H1 (cell line): ENCODE measurements around the gene NFATC4. TPM values are rescaled to one million over a fixed set of nuclear protein-coding genes. Genes with fewer than 3 reads are reported as not detected.
A peak's percentile ranks its signal among the peaks of the same experiment; 100 is the strongest.

ENCODE experiments used
- CTCF ChIA-PET: fragments of 300-600 bp; sonication (Branson Sonifier 250); formaldehyde crosslinking; loops from one replicate; lab custom pipeline; 2021; ENCODE audit not compliant: partially characterized antibody; lab: Charles Lee
- POLR2A ChIA-PET: fragments of 300-600 bp; sonication (Branson Sonifier 250); formaldehyde crosslinking; loops from one replicate; lab custom pipeline; 2021; ENCODE audit warnings: inconsistent platforms; ENCODE audit not compliant: partially characterized antibody; lab: Charles Lee
- DNase-seq, 2 experiments: peaks; one replicate each; pipeline versions ENCODE4 v3.0.0 to v3.0.0-alpha.2; 2010 to 2022; ENCODE audit warnings: low spot score in 2 of 2, low read depth in 1 of 2, mixed read lengths in 1 of 2
- FAIRE-seq: peaks from 2 replicates; lab custom pipeline; 2011; peaks lifted over from hg19 to GRCh38; lab: Jason Lieb, UNC
- H2AFZ ChIP-seq: 2 replicates; pipeline ENCODE4 v1.8.1; 2012; ENCODE audit warnings: low read length, inconsistent platforms
- H2AK5ac ChIP-seq: 2 replicates; pipeline ENCODE4 v1.6.1; 2013; ENCODE audit warnings: low read depth, low read length
- H2BK120ac ChIP-seq: replicated peaks from 2 replicates; pipeline ENCODE3; 2013; ENCODE audit warnings: low read depth, low read length, inconsistent platforms
- H2BK12ac ChIP-seq: 2 replicates; pipeline ENCODE4 v1.6.1; 2013; ENCODE audit warnings: low read depth, low read length
- H2BK15ac ChIP-seq: 2 replicates; pipeline ENCODE4 v1.6.1; 2013; ENCODE audit warnings: low read length
- H2BK20ac ChIP-seq: 2 replicates; pipeline ENCODE4 v1.6.1; 2013; ENCODE audit warnings: low read length
- H2BK5ac ChIP-seq: 2 replicates; pipeline ENCODE4 v1.6.1; 2013; ENCODE audit warnings: low read depth, low read length
- H3K14ac ChIP-seq: 2 replicates; pipeline ENCODE4 v1.6.1; 2013; ENCODE audit warnings: inconsistent platforms; ENCODE audit not compliant: insufficient read length
- H3K18ac ChIP-seq: 2 replicates; pipeline ENCODE4 v1.6.1; 2013; ENCODE audit warnings: low read length; ENCODE audit errors: extremely low read depth
- H3K23ac ChIP-seq: 2 replicates; pipeline ENCODE4 v1.6.1; 2013; ENCODE audit warnings: inconsistent platforms; ENCODE audit not compliant: insufficient read length
- H3K23me2 ChIP-seq: 2 replicates; pipeline ENCODE4 v1.6.1; 2013; ENCODE audit warnings: low read depth, low read length
- H3K27ac ChIP-seq: 2 replicates; pipeline ENCODE4 v1.6.1; 2011; ENCODE audit warnings: low read depth, low read length, inconsistent platforms
- H3K27me3 ChIP-seq, 4 experiments: replicated peaks in 1 of 4; 1 replicate in 1 of 4; 2 replicates in 3 of 4; pipeline versions ENCODE4 v1.6.1 to v1.8.1; 2011 to 2013; ENCODE audit warnings: low read length in 3 of 4, mild to moderate bottlenecking in 3 of 4, inconsistent platforms in 2 of 4, mixed read lengths in 2 of 4, moderate library complexity in 1 of 4; ENCODE audit not compliant: control insufficient read depth in 3 of 4, insufficient read depth in 3 of 4; ENCODE audit errors: extremely low read depth in 1 of 4
- H3K36me3 ChIP-seq, 4 experiments: 2 replicates each; pipeline versions ENCODE4 v1.6.1 to v1.8.1; 2011 to 2013; ENCODE audit warnings: mild to moderate bottlenecking in 4 of 4, low read length in 3 of 4, moderate library complexity in 2 of 4, control low read depth in 1 of 4, inconsistent platforms in 1 of 4; ENCODE audit not compliant: insufficient read depth in 4 of 4, control insufficient read depth in 2 of 4
- H3K4ac ChIP-seq: replicated peaks from 2 replicates; pipeline ENCODE3; 2013; ENCODE audit warnings: low read length, low read depth, mixed read lengths, inconsistent platforms; ENCODE audit not compliant: insufficient read length
- H3K4me1 ChIP-seq, 4 experiments: replicated peaks in 1 of 4; 1 replicate in 1 of 4; 2 replicates in 3 of 4; pipeline versions ENCODE4 v1.6.1 to v1.8.1; 2011 to 2013; ENCODE audit warnings: low read length in 3 of 4, inconsistent platforms in 2 of 4, mixed read lengths in 1 of 4; ENCODE audit not compliant: insufficient read depth in 4 of 4, control insufficient read depth in 3 of 4
- H3K4me2 ChIP-seq, 2 experiments: 2 replicates each; pipeline versions ENCODE4 v1.6.1 to v1.8.1; 2011 to 2013; ENCODE audit warnings: low read depth in 2 of 2, low read length in 2 of 2, control low read depth in 1 of 2, inconsistent platforms in 1 of 2, mild to moderate bottlenecking in 1 of 2; ENCODE audit not compliant: insufficient read depth in 1 of 2
- H3K4me3 ChIP-seq, 4 experiments: fragments of 200-600, 300-600 bp in 1 of 4; sonication (generic), shearing (Covaris generic), sonication (Bioruptor Twin) in 1 of 4; 2 replicates each; pipeline versions ENCODE4 v1.5.1 to v1.8.1; 2011 to 2016; ENCODE audit warnings: low read length in 4 of 4, low read depth in 3 of 4, control low read depth in 2 of 4, inconsistent platforms in 2 of 4, mild to moderate bottlenecking in 2 of 4, mixed read lengths in 1 of 4, moderate library complexity in 1 of 4; ENCODE audit not compliant: insufficient read depth in 2 of 4; ENCODE audit errors: extremely low read depth in 1 of 4
- H3K56ac ChIP-seq: replicated peaks from 2 replicates; pipeline ENCODE3; 2013; ENCODE audit warnings: low read depth, mild to moderate bottlenecking, mixed read lengths, low read length, inconsistent platforms; ENCODE audit not compliant: insufficient read length
- H3K79me1 ChIP-seq: 2 replicates; pipeline ENCODE4 v1.6.1; 2013; ENCODE audit warnings: low read depth, low read length, control low read depth
- H3K79me2 ChIP-seq, 2 experiments: 2 replicates each; pipeline versions ENCODE4 v1.6.1 to v1.8.1; 2012 to 2013; ENCODE audit warnings: low read length in 2 of 2, mild to moderate bottlenecking in 2 of 2, inconsistent platforms in 1 of 2; ENCODE audit not compliant: insufficient read depth in 2 of 2, control insufficient read depth in 1 of 2
- H3K9ac ChIP-seq, 4 experiments: replicated peaks in 1 of 4; 1 replicate in 1 of 4; 2 replicates in 3 of 4; pipeline versions ENCODE4 v1.6.1 to v1.8.1; 2011 to 2013; ENCODE audit warnings: low read depth in 3 of 4, low read length in 3 of 4, control low read depth in 2 of 4, mild to moderate bottlenecking in 2 of 4, moderate library complexity in 2 of 4, inconsistent platforms in 1 of 4; ENCODE audit errors: extremely low read depth in 1 of 4
- H3K9me3 ChIP-seq, 2 experiments: 2 replicates each; pipeline versions ENCODE4 v1.6.1 to v1.8.1; 2012 to 2013; ENCODE audit warnings: mild to moderate bottlenecking in 2 of 2, moderate library complexity in 2 of 2, control low read depth in 1 of 2, inconsistent platforms in 1 of 2, low read depth in 1 of 2, low read length in 1 of 2, mixed read lengths in 1 of 2; ENCODE audit not compliant: insufficient read depth in 2 of 2
- H4K20me1 ChIP-seq, 2 experiments: replicated peaks in 1 of 2; 2 replicates each; pipeline versions ENCODE3 to v1.8.1; 2011 to 2013; ENCODE audit warnings: inconsistent platforms in 2 of 2, low read length in 2 of 2, mild to moderate bottlenecking in 1 of 2; ENCODE audit not compliant: insufficient read depth in 2 of 2, control insufficient read depth in 1 of 2
- H4K5ac ChIP-seq: 2 replicates; pipeline ENCODE4 v1.6.1; 2013; ENCODE audit warnings: low read length, low read depth, mixed read lengths, inconsistent platforms; ENCODE audit not compliant: insufficient read length
- H4K8ac ChIP-seq: 2 replicates; pipeline ENCODE4 v1.8.0; 2013; ENCODE audit warnings: mild to moderate bottlenecking, moderate library complexity, low read length, inconsistent platforms; ENCODE audit not compliant: insufficient read depth; ENCODE audit errors: extremely low read depth
- H4K91ac ChIP-seq: replicated peaks from 2 replicates; pipeline ENCODE3; 2013; ENCODE audit warnings: low read length, mixed read lengths, inconsistent platforms; ENCODE audit not compliant: insufficient read length
- ATF3 ChIP-seq: IDR thresholded peaks from 2 replicates; pipeline ENCODE4 v1.6.1; 2011; ENCODE audit warnings: low read depth, mild to moderate bottlenecking, low read length; ENCODE audit not compliant: insufficient read depth
- BACH1 ChIP-seq: IDR thresholded peaks from 2 replicates; pipeline ENCODE4 v1.6.1; 2012; ENCODE audit warnings: low read length, improper control_type of control experiment
- CBX5 ChIP-seq: fragments of 300-800, 300-1000 bp; sonication (generic); IDR thresholded peaks from 2 replicates; pipeline ENCODE4 v1.7.1; 2016; ENCODE audit warnings: antibody characterized with exemption, low read length, low read depth
- CEBPB ChIP-seq: IDR thresholded peaks from 2 replicates; pipeline ENCODE4 v1.6.1; 2012; ENCODE audit warnings: low read depth, low read length
- CHD1 ChIP-seq: IDR thresholded peaks from 2 replicates; pipeline ENCODE4 v1.6.1; 2012; ENCODE audit warnings: low read depth, low read length, improper control_type of control experiment
- GABPA ChIP-seq: IDR thresholded peaks from 2 replicates; pipeline ENCODE4 v1.6.1; 2011; ENCODE audit warnings: mild to moderate bottlenecking, low read length, moderate library complexity, borderline replicate concordance; ENCODE audit not compliant: insufficient read depth
- POLR2AphosphoS5 ChIP-seq: IDR thresholded peaks from 2 replicates; pipeline ENCODE4 v1.6.1; 2011; ENCODE audit warnings: low read depth, low read length
- SIN3A ChIP-seq, 2 experiments: IDR thresholded peaks in 1 of 2; conservative IDR thresholded peaks in 1 of 2; 2 replicates each; pipeline ENCODE4 v1.6.1; 2011 to 2012; ENCODE audit warnings: low read length in 2 of 2, improper control_type of control experiment in 1 of 2, low read depth in 1 of 2, mild to moderate bottlenecking in 1 of 2
- SRF ChIP-seq: IDR thresholded peaks from 2 replicates; pipeline ENCODE4 v1.6.1; 2011; ENCODE audit warnings: mild to moderate bottlenecking, low read depth, low read length, moderate library complexity
- WGBS, 2 experiments: shearing (Covaris generic) in 1 of 2; methylation state at CpG; one replicate each; pipeline versions ENCODE4 v1.1.6 to v1.1.7; 2013 to 2015; ENCODE audit warnings: low lambda C conversion rate in 2 of 2, mixed read lengths in 2 of 2, inconsistent platforms in 1 of 2, low coverage in 1 of 2, missing lambda C conversion rate in 1 of 2; ENCODE audit not compliant: insufficient replicate concordance in 2 of 2, insufficient coverage in 1 of 2, insufficient read length in 1 of 2; ENCODE audit errors: extremely low coverage in 1 of 2, missing lambda C conversion rate in 1 of 2; 5-methylcytosine and 5-hydroxymethylcytosine counted together
- polyA plus RNA-seq, 7 experiments: library from polyadenylated mRNA; depleted of rRNA in 3 of 7; stranded (reverse) in 5 of 7; unstranded in 2 of 7; fragments of >200 nt in 5 of 7; fragments of 200-250 nt in 2 of 7; gene quantifications; 1 replicate in 5 of 7; 2 replicates in 1 of 7; 4 replicates in 1 of 7; pipeline versions ENCODE4 v1.2.1 to v1.2.3, GENCODE V29; 2011 to 2013; ENCODE audit warnings: missing spikeins in 2 of 7, mixed read lengths in 2 of 7
- total RNA-seq: library from RNA; stranded (reverse); fragmentation: NEBNext Ultra II Directional; extraction: Animal tissue kit (Norgen Biotek cat#: 25700); gene quantifications from 2 replicates; pipeline ENCODE4 v1.2.1, GENCODE V29; 2021

The NFATC4 gene
- total and polyA plus RNA-seq, 2 of the 8 experiments (the other 6 are each of a cell fraction or from before 2014, with no cell fraction given), result 47.3 to 50.3 TPM

- Histone ChIP-seq H4K91ac (no peak overlapping the region), H2BK5ac (peak overlapping the region; percentile 30; the same call in 1 of the 2 replicates), H3K4me3 (peak overlapping the region; percentile 68 to 80 (median 78); a peak in 5 of 8 replicates), H2BK12ac (peak overlapping the region; percentile 39; the same call in 1 of the 2 replicates), H2BK20ac (no peak overlapping the region), H3K9me3 (no peaks in the 10 kb centered on the region), H3K79me1 (no peaks in the 10 kb centered on the region), H3K4ac (no peak overlapping the region), H3K27me3 (peaks cover 0 to 3% (median 0%) of the 10 kb centered on the region in 4 experiments; a peak in 1 of 7 replicates), H3K23me2 (peaks cover 12% of the 10 kb centered on the region; the same call in 1 of the 2 replicates), H2AK5ac (no peak overlapping the region), H3K18ac (no peak overlapping the region), H3K4me1 (peaks cover 0 to 14% (median 10%) of the 10 kb centered on the region in 4 experiments), H3K9ac (peak overlapping the region in 1 of 4 experiments; percentile 31; a peak in 1 of 7 replicates), H2AFZ (no peak overlapping the region), H2BK15ac (no peak overlapping the region), H4K8ac (peak overlapping the region; percentile 28; the same call in 1 of the 2 replicates), H3K27ac (no peak overlapping the region), H3K23ac (no peak overlapping the region), H3K4me2 (peak overlapping the region; percentile 93 to 98), H3K79me2 (no peaks in the 10 kb centered on the region), H3K14ac (no peak overlapping the region), H3K36me3 (no peaks in the 10 kb centered on the region), H2BK120ac (no peak overlapping the region), H4K5ac (no peak overlapping the region), H4K20me1 (peaks cover 0 to 2% of the 10 kb centered on the region in 2 experiments), H3K56ac (no peak overlapping the region)
- TF ChIP-seq SRF (no peak), CBX5 (no peak), CEBPB (no peak), GABPA (no peak), CHD1 (no peak), SIN3A (conservative IDR thresholded peaks at IDR 0.05 in 1 of 2, IDR thresholded peaks at IDR 0.05 in 1 of 2; ENCODE audit: low read depth in 1 of 2, low read length in 2 of 2) (no peak), ATF3 (no peak), BACH1 (no peak), POLR2AphosphoS5 (no peak)
- DNase-seq (no peak), FAIRE-seq (no peak)
- WGBS, 2 experiments, result 69% methylated on average over 4 of the region's 4 CpGs; no CpG with 5 or more reads in 1 of the 2 experiments
- ChIA-PET CTCF (interaction anchor here (0.6 to 10.7 kb wide), 8 partner anchors 13 to 68 kb away, joined by 3 to 69 read pairs (median 3); no protein-coding TSS in a partner anchor), POLR2A (interaction anchor here (0.9 to 3.4 kb wide), 3 partner anchors 9 to 30 kb away, joined by 3 to 20 read pairs (median 6); partner anchors contain the start of genes CBLN3 and KHNYN)
Observed at GRCh38 chr14:24399999-24400718, 32.2 kb downstream of the NFATC4 start.
